HepG2 (cell line): ENCODE measurements around the gene ORM1. TPM values are rescaled to one million over a fixed set of nuclear protein-coding genes. Genes with fewer than 3 reads are reported as not detected.

Source experiments
- ATAC-seq: fragments of 200-7000 bp; cut with Tn5 transposase; 3 replicates; pipeline ENCODE4 v1.9.1; 2020; ENCODE audit warnings: mild to moderate bottlenecking, moderate library complexity
- BruUV-seq: library from RNA; stranded (reverse); fragments of 400-500 nt; replicated peaks from 2 replicates; lab custom pipeline; 2021; lab: Mats Ljungman, UMichigan
- CTCF ChIA-PET: fragments of 300-600 bp; formaldehyde crosslinking; extraction: SDS; loops from one replicate; lab custom pipeline; 2021; ENCODE audit warnings: low total read pairs, inconsistent platforms, low intra/inter-chr PET ratio; lab: Yijun Ruan, JAX
- POLR2A ChIA-PET: fragments of 350-600 bp; sonication (Branson Sonifier 250); formaldehyde crosslinking; loops from one replicate; lab custom pipeline; 2020; ENCODE audit warnings: antibody characterized with exemption, inconsistent platforms; lab: Yijun Ruan, JAX
- DNase-seq: peaks from one replicate; pipeline ENCODE4 v3.0.0-alpha.2; 2015; ENCODE audit warnings: low spot score
- FAIRE-seq: peaks from 3 replicates; lab custom pipeline; 2011; peaks lifted over from hg19 to GRCh38; lab: Jason Lieb, UNC
- H2AFZ ChIP-seq: one replicate; pipeline ENCODE4 v1.6.1; 2011; ENCODE audit warnings: low read length, inconsistent platforms
- H3K27ac ChIP-seq: fragments of 300-600 bp; 3 replicates; pipeline ENCODE4 v1.8.0; 2011; ENCODE audit warnings: mixed run types, mild to moderate bottlenecking, mixed read lengths, low read length, inconsistent platforms; ENCODE audit not compliant: insufficient read depth; ENCODE audit errors: extremely low read length
- H3K27me3 ChIP-seq, 2 experiments: fragments of 200-600 bp in 1 of 2; 2 replicates in 1 of 2; 3 replicates in 1 of 2; pipeline versions ENCODE4 v1.6.0 to v1.8.0; 2011; ENCODE audit warnings: low read length in 2 of 2, mild to moderate bottlenecking in 2 of 2, moderate library complexity in 2 of 2, inconsistent platforms in 1 of 2; ENCODE audit not compliant: insufficient read depth in 2 of 2, control insufficient read depth in 1 of 2
- H3K36me3 ChIP-seq, 2 experiments: fragments of 200-600 bp in 1 of 2; replicated peaks in 1 of 2; 2 replicates in 1 of 2; 3 replicates in 1 of 2; pipeline versions ENCODE4 v1.5.1 to v1.8.0; 2011; ENCODE audit warnings: low read length in 2 of 2, inconsistent platforms in 1 of 2; ENCODE audit not compliant: insufficient read depth in 2 of 2, control insufficient read depth in 1 of 2
- H3K4me1 ChIP-seq: 2 replicates; pipeline ENCODE4 v1.5.1; 2012; ENCODE audit warnings: low read length, inconsistent platforms; ENCODE audit not compliant: insufficient read depth
- H3K4me2 ChIP-seq: 2 replicates; pipeline ENCODE4 v1.6.0; 2011; ENCODE audit warnings: low read depth, low read length, inconsistent platforms
- H3K4me3 ChIP-seq, 3 experiments: fragments of 200-600 bp in 1 of 3; sonication (generic), shearing (Covaris generic) in 1 of 3; replicated peaks in 1 of 3; 2 replicates each; pipeline ENCODE4 v1.5.1; 2011 to 2016; ENCODE audit warnings: low read length in 3 of 3, inconsistent platforms in 2 of 3, low read depth in 2 of 3, mild to moderate bottlenecking in 2 of 3, control low read depth in 1 of 3, mixed read lengths in 1 of 3; ENCODE audit not compliant: insufficient read depth in 1 of 3
- H3K79me2 ChIP-seq: one replicate; pipeline ENCODE4 v1.6.1; 2011; ENCODE audit warnings: low read length, inconsistent platforms; ENCODE audit not compliant: insufficient read depth
- H3K9ac ChIP-seq: 2 replicates; pipeline ENCODE4 v1.6.0; 2011; ENCODE audit warnings: mild to moderate bottlenecking, low read depth, low read length, inconsistent platforms; ENCODE audit not compliant: insufficient read depth
- H3K9me3 ChIP-seq: 2 replicates; pipeline ENCODE4 v1.5.1; 2012; ENCODE audit warnings: mild to moderate bottlenecking, low read length
- H4K20me1 ChIP-seq: 2 replicates; pipeline ENCODE4 v1.6.0; 2011; ENCODE audit warnings: inconsistent platforms, mild to moderate bottlenecking, low read length, moderate library complexity; ENCODE audit not compliant: insufficient read depth
- FOXA3 ChIP-seq: IDR thresholded peaks from 2 replicates; pipeline ENCODE4 v1.6.1; 2016; ENCODE audit warnings: missing genetic modification reagents, missing compliant biosample characterization
- MEIS2 ChIP-seq: sonication (generic); formaldehyde crosslinking; IDR thresholded peaks from 2 replicates; pipeline ENCODE4 v1.9.0; 2021; ENCODE audit warnings: mild to moderate bottlenecking, missing genetic modification reagents
- PPARG ChIP-seq: conservative IDR thresholded peaks from 2 replicates; pipeline ENCODE4 v1.6.1; 2016; ENCODE audit warnings: missing biosample characterization, missing genetic modification reagents
- SRSF1 ChIP-seq: fragments of 200-400 bp; formaldehyde crosslinking; optimal IDR thresholded peaks from 2 replicates; pipeline ENCODE3; 2017; ENCODE audit warnings: mild to moderate bottlenecking, low read depth, low read length, moderate library complexity
- TBX3 ChIP-seq: fragments of 450-650 bp; IDR thresholded peaks from 2 replicates; pipeline ENCODE4 v1.6.1; 2017; ENCODE audit warnings: antibody characterized with exemption, mild to moderate bottlenecking, inconsistent platforms, borderline replicate concordance
- THAP8 ChIP-seq: sonication (generic); formaldehyde crosslinking; IDR thresholded peaks from 2 replicates; pipeline ENCODE4 v1.5.1; 2020; ENCODE audit warnings: missing genetic modification reagents, mild to moderate bottlenecking, borderline replicate concordance
- ZBTB49 ChIP-seq: sonication (generic); formaldehyde crosslinking; IDR thresholded peaks from 2 replicates; pipeline ENCODE4 v1.4.0; 2020; ENCODE audit warnings: missing genetic modification reagents, borderline replicate concordance
- ZC3H4 ChIP-seq: sonication (generic); formaldehyde crosslinking; IDR thresholded peaks from 2 replicates; pipeline ENCODE4 v1.4.0; 2020; ENCODE audit warnings: missing genetic modification reagents, borderline replicate concordance
- ZNF263 ChIP-seq: sonication (generic); formaldehyde crosslinking; IDR thresholded peaks from 2 replicates; pipeline ENCODE4 v1.4.0; 2020; ENCODE audit warnings: missing genetic modification reagents
- ZNF274 ChIP-seq: sonication (generic); formaldehyde crosslinking; IDR thresholded peaks from 2 replicates; pipeline ENCODE4 v1.5.1; 2020; ENCODE audit warnings: mild to moderate bottlenecking, missing genetic modification reagents
- ZNF572 ChIP-seq: sonication (generic); formaldehyde crosslinking; IDR thresholded peaks from 2 replicates; pipeline ENCODE4 v1.5.1; 2020; ENCODE audit warnings: mild to moderate bottlenecking, missing genetic modification reagents
- ZSCAN21 ChIP-seq: sonication (generic); formaldehyde crosslinking; IDR thresholded peaks from 2 replicates; pipeline ENCODE4 v1.8.0; 2022; ENCODE audit warnings: mild to moderate bottlenecking, missing genetic modification reagents, moderate library complexity, borderline replicate concordance
- WGBS: methylation state at CpG from one replicate; pipeline ENCODE4 v1.1.6; 2017; ENCODE audit warnings: low lambda C conversion rate; 5-methylcytosine and 5-hydroxymethylcytosine counted together
- in situ Hi-C: cut with HindIII; loops from 2 replicates; pipeline ENCODE4 v1.10.0; 2017; ENCODE audit warnings: low pct_unique_long_range_greater_than_20kb; ENCODE audit not compliant: extremely low pct_ligation_motif_present
- intact Hi-C: fragments of 100-400 bp; cut with micrococcal nuclease; formaldehyde crosslinking; loops from one replicate; pipeline ENCODE4 v1.10.0; 2022; ENCODE audit not compliant: unreplicated experiment
- polyA plus RNA-seq, 8 experiments: library from polyadenylated mRNA; depleted of rRNA in 3 of 8; stranded (reverse) in 7 of 8; unstranded in 1 of 8; fragments of >200 nt; fragmentation: Illumina TruSeq in 4 of 8; extraction: Trizol in 4 of 8; gene quantifications; 2 replicates each; pipeline versions ENCODE4 v1.2.1 to v1.2.3, GENCODE V29; 2011 to 2016; ENCODE audit warnings: low read depth in 4 of 8, missing spikeins in 1 of 8, mixed read lengths in 1 of 8; ENCODE audit not compliant: insufficient read depth in 1 of 8
- total RNA-seq, 5 experiments: library from RNA; depleted of rRNA; stranded (reverse); fragments of >200 nt; fragmentation: Illumina TruSeq; extraction: Trizol; gene quantifications; 2 replicates each; pipeline ENCODE4 v1.2.3, GENCODE V29; 2016; ENCODE audit warnings: low read depth in 1 of 5
- TF ChIP-seq, protein P1 (sequence below): IDR thresholded peaks from 2 replicates; pipeline ENCODE4 v1.6.1; 2016; ENCODE audit warnings: low read depth, control low read depth
- TF ChIP-seq, protein P2 (sequence below): sonication (generic); formaldehyde crosslinking; IDR thresholded peaks from 2 replicates; pipeline ENCODE4 v1.8.0; 2022; ENCODE audit warnings: mild to moderate bottlenecking, missing genetic modification reagents
- TF ChIP-seq, protein P3 (sequence below): sonication (generic); formaldehyde crosslinking; IDR thresholded peaks from 2 replicates; pipeline ENCODE4 v1.4.0; 2020; ENCODE audit warnings: missing genetic modification reagents, borderline replicate concordance

The ORM1 gene
- total and polyA plus RNA-seq, 2 of the 13 experiments (the other 11 are each of a cell fraction or from before 2014, with no cell fraction given) = 699 to 1,180 TPM

DNA sequence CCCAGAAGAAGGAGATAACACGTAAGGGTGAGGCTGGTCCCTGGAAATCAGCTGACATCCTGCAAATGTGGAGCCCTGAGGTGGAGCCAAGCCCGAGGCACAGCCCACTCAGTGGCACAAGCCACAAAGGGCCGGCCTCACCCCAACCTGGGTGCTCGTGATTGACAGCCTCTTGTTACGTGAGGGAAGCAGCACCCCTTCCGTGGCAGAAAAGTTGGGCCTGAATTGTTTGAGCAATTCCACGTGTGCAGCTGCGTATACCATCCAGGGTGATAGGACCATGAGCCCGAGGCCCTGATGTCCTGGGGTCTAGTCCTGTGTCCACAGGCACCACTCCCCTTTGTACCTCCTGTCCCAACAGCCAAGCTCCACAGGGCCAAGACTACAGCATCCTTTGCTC lies 11.6 kb downstream of the ORM1 start (continued):
- TF ChIP-seq, protein P1, sequence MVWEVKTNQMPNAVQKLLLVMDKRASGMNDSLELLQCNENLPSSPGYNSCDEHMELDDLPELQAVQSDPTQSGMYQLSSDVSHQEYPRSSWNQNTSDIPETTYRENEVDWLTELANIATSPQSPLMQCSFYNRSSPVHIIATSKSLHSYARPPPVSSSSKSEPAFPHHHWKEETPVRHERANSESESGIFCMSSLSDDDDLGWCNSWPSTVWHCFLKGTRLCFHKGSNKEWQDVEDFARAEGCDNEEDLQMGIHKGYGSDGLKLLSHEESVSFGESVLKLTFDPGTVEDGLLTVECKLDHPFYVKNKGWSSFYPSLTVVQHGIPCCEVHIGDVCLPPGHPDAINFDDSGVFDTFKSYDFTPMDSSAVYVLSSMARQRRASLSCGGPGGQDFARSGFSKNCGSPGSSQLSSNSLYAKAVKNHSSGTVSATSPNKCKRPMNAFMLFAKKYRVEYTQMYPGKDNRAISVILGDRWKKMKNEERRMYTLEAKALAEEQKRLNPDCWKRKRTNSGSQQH (CRISPR knock-in tag) = no peak
- TF ChIP-seq SRSF1 = no peak

- peaks cover 23% of the 10 kb centered on the region for H3K4me1 ChIP-seq
- H3K27ac ChIP-seq = no peak overlapping the region
- H3K9me3 ChIP-seq = no peaks in the 10 kb centered on the region
- H3K9ac ChIP-seq = no peak overlapping the region
- no peak overlapping the region for H3K4me2 ChIP-seq
- peaks cover 1 to 12% of the 10 kb centered on the region in 2 experiments; a peak in 3 of 5 replicates for H3K36me3 ChIP-seq
- no peak overlapping the region for H2AFZ ChIP-seq
- in situ Hi-C loops (no loop called here), intact Hi-C loops (loop anchor here (5.0 kb wide), 1 partner anchor 52 kb away; the partner anchor contains the start of gene AKNA)
- WGBS = 89% methylated on average over 2 of the region's 2 CpGs
- no peaks in the 10 kb centered on the region for H4K20me1 ChIP-seq
- no peak overlapping the region for H3K4me3 ChIP-seq
- BruUV-seq = no TSS peak
- FAIRE-seq (no peak), DNase-seq (no peak), ATAC-seq (no peak)
- CTCF ChIA-PET = no interaction called here
- H3K79me2 ChIP-seq = peaks cover 6% of the 10 kb centered on the region
- H3K27me3 ChIP-seq = no peaks in the 10 kb centered on the region
- POLR2A ChIA-PET = no interaction called here
- TF ChIP-seq ZBTB49 (CRISPR knock-in tag) = no peak
- TF ChIP-seq, protein P2, sequence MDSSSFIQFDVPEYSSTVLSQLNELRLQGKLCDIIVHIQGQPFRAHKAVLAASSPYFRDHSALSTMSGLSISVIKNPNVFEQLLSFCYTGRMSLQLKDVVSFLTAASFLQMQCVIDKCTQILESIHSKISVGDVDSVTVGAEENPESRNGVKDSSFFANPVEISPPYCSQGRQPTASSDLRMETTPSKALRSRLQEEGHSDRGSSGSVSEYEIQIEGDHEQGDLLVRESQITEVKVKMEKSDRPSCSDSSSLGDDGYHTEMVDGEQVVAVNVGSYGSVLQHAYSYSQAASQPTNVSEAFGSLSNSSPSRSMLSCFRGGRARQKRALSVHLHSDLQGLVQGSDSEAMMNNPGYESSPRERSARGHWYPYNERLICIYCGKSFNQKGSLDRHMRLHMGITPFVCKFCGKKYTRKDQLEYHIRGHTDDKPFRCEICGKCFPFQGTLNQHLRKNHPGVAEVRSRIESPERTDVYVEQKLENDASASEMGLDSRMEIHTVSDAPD (CRISPR knock-in tag) = no peak
- TF ChIP-seq ZC3H4 (CRISPR knock-in tag) = no peak
- TF ChIP-seq ZNF274 = no peak
- no peak for TF ChIP-seq ZNF263
- no peak for TF ChIP-seq THAP8
- no peak for TF ChIP-seq ZSCAN21 (CRISPR knock-in tag)
- TF ChIP-seq ZNF572 (CRISPR knock-in tag) = no peak
- no peak for TF ChIP-seq MEIS2
- TF ChIP-seq, protein P3, sequence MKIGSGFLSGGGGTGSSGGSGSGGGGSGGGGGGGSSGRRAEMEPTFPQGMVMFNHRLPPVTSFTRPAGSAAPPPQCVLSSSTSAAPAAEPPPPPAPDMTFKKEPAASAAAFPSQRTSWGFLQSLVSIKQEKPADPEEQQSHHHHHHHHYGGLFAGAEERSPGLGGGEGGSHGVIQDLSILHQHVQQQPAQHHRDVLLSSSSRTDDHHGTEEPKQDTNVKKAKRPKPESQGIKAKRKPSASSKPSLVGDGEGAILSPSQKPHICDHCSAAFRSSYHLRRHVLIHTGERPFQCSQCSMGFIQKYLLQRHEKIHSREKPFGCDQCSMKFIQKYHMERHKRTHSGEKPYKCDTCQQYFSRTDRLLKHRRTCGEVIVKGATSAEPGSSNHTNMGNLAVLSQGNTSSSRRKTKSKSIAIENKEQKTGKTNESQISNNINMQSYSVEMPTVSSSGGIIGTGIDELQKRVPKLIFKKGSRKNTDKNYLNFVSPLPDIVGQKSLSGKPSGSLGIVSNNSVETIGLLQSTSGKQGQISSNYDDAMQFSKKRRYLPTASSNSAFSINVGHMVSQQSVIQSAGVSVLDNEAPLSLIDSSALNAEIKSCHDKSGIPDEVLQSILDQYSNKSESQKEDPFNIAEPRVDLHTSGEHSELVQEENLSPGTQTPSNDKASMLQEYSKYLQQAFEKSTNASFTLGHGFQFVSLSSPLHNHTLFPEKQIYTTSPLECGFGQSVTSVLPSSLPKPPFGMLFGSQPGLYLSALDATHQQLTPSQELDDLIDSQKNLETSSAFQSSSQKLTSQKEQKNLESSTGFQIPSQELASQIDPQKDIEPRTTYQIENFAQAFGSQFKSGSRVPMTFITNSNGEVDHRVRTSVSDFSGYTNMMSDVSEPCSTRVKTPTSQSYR (CRISPR knock-in tag) = no peak
- TF ChIP-seq TBX3 = no peak
- TF ChIP-seq FOXA3 = no peak
- no peak for TF ChIP-seq PPARG
These were observed 12.8 kb downstream of the ORM1 start for GRCh38 chr9:114335745-114336144.
